Anterior cingulate cortex (tissue), 58 donors: ENCODE measurements around the gene CMTM6.
"Not testable (repeated sequence)": the region's sequence is repeated elsewhere in the genome, so short reads cannot be mapped to it uniquely, and the experiment has no call there.

Source experiments
- DNase-seq, 58 donors: peaks; one replicate each; lab custom pipeline; 2025; lab: John Stamatoyannopoulos, UW

The CMTM6 gene

DNA sequence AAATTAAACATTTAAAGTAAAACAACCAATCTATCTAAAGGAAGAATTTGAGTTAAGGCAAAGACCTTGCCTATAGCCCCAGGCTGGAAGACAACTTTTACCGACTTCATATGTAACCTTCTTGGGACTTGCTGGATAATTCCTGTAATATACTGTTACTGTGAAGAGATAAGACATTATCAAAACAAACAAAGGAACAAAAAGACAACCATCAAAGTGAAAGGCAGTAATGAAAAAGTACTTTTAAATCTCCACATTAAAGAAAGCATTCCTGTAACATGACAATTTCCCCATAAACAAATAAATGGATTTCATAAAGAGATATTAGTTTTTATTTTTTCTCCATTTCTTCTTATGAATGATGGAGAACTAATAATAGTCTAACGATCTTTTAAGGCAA lies 2.4 kb downstream of the CMTM6 start:
- no peak for DNase-seq

DNA sequence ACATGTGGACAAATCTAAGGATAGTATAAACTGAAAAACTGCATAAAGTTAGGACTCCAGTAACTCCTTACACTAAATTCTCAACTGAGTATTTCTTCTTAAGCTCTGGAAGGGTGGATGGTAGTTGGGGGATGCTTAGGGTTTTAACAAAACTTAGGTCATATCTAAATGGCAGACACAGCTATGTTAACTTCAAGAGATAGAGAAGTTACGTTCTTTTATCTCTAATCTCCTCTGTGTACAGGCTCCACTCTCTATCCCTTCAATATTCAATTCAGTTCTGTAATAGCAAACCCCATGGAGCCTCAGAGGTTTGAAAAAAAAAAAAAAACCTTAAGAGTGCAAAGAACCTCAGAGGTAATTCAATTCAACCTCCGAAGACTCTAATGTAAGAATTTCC lies 3.1 kb downstream of the CMTM6 start:
- no peak for DNase-seq

DNA sequence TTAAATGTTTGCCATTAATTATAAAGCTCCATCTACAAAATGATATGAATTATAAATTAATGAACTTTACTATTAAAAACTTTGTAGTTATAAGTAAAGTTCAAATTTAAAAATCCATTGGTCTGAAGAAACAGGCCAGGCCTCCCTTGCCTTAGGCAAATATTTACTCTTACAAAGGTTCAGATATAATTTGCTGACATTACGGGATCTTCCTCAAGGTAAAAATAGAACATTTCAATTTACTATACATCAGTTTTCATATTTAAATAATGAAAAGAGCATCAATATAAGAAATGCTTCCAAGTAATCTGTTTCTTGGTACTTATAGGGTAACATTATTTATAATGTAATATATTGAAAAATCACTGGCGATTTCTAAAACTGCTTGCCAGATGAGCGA lies 3.7 kb downstream of the CMTM6 start:
- no peak for DNase-seq

DNA sequence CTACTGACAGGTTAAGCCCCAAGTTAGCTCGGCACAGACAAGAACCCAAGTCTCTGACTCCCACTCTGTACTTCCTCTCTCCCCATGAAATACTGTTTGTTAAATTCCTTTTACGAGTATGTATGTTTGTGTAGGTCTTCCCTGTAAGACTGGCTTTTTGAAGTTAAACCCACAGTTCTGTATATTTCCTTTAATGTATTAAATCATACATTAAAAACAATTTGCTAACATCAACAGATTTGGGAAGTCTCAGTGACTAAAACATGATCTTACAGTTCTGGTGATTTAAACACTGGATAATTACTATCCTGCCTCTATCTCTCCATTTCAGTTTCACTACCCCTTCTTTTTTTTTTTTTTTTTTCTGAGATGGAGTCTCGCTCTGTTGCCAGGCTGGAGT lies 4.4 kb downstream of the CMTM6 start:
- no peak for DNase-seq

DNA sequence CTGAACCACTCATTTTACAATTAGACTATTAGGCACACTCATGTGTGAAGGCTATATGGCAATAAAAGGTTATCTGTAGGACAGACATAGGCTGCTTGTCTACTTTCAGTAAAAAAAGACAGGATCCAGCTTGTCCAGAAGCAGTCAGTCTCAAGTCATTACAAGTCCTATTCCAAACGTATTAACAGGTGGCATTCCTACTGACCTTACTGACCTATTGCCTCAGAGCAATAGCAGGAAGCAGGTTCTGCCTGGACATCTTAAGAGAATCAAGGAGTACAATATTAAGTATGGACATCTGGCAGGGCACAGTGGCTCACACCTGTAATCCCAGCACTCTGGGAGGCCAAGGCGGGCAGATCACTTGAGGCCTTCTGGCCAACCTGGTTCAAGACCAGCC lies 7.0 kb downstream of the CMTM6 start:
- no peak for DNase-seq

DNA sequence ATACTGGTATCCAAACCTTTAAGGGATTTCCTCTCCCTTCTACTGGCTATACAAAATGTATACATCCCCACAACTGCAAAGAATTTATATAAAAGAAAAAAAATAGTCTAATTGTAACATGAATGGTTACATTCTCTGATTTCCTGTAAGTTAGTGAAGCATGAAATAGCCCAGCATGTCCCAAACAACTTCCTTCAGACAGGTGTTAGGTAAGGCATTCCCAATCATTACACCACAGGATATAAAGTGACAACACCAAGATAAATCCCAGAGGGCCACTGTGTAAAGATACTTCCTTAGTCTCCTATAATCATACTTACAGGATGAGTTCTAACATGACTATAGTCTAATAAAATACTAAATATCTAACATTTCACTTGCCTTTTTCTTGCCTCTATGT lies 7.6 kb downstream of the CMTM6 start:
- DNase-seq, result no peak

DNA sequence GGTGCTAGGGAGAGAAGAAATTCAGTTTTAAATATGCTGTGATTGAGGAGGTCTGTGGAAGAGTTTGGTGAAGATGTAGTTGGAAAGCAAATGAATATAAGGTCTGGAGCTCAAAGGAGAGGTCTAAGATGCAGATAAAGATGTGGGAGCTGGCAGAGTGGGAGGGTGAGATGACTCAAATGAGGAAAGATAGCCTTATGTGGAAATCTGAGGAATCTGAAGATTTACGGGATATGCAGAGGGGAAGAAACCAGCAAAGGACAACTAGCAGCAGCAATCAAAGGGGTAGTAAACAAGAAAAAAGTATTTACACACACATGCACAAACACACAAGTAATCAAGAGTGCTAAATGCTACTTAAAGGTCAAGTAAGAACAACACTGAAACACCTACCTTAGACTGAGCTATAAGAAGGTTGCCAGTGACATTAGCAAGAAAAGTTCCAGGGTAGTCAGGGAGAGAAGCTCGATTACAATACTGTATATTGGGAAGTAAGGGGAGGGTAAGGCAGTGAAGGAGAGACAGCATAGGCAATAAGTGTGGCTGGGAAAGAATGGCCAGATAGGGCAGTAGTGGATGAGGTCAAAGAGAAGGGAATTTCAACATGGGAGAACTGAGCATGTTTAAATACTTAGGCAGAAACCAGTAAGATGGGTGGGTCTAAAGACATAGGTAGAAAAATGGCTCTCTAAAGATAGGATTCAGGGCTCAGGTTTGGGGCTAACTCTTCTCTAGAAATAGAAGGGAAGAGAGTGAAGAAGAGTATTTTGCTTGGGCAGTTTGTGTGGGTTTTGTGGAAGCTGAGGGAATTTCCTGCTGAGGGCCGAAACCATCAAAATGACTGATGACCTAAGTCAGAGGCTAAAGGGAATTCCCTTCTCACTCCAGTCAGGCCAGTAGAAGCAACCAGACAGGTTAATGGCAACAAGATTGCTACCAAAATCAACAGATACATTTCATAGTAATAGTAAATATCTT lies 8.9 kb downstream of the CMTM6 start:
- DNase-seq, result no peak

DNA sequence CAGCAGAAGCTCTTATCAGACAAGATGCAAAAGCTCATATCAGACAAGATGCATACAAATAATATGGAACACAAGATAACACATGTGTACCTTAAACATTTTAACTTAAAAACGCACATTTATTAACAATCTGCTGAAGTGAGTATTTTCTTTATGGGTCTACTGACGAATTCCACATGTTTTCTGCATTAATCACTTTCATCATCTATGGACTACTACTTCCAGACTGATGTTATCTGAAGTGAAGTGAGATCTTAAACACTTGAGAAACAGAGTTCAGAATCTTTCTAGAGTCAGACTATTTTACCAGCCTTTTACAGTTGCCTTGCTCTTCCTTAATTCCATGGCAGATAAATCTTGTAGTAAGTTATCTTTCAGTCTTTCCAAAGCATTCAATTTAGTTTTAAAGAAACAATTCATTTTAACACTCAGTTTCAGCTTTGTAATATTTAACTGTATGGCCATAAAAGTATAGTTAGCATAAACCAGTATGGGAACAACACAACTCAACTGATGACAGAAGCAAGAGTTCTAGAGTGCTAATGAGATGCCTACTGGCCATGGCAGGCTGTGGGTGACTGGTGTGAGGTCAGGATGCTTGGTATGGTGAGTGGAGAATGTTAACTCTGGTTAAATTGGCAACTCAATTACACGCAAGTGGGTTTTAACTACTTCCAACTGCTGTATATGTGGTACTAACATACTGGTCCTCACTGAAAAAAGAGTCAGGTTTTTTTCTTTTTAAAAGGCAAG lies 9.8 kb downstream of the CMTM6 start:
- DNase-seq, result no peak

DNA sequence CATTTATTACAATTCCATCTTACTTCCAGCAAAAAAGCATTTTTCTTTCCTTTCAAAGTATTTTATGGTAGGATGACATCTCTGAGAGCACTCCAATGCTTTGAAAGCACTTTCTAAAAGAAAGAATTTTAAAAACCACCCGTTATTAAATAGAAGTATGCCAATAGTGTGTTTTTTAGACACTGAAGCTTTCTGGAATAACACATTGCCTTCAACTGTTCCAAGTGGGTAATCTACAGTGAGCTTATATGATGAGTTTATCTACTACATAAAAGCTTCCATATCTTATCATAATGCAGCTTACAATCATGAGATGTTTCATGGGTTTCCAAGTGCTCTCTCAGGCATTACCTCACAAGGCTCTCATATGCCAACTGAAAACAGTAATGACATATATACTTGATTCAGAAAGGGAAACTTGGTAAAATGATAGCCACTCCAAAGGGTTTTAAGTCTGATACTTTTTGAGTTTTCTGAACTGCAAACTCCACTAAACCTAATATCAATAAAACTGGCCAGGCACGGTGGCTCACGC lies 14.1 kb downstream of the CMTM6 start:
- no peak for DNase-seq

DNA sequence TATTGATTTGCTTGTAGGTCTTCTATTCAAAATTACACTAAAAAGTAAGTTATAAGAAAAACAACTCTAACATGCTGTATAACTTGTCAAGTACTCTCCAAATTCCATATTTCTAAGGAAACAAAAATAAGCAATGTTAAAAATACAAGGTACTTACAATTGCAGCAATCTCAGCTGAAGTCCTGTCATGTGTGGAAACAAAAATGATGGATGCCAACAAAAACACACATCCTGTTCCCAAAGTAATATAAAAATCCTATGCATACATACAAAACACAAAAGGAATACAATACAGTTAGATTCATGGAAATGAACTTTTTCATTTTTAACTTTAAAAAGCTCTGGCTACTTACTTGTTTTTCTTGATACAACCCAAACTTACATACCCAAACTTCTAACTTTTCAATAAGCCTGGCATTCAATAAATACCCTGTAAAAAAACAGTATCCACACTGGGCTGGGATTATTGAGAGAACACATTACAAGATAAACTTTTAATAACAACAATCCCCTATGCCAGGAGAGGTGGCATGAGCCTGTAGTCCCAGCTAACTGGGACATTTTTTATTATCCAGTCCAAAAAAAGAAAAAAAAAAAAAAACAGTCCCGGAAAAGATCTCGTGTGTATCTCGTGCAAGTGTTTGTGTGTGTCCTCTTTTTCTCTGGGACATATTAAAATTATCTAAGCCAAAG lies 14.7 kb downstream of the CMTM6 start:
- no peak for DNase-seq

DNA sequence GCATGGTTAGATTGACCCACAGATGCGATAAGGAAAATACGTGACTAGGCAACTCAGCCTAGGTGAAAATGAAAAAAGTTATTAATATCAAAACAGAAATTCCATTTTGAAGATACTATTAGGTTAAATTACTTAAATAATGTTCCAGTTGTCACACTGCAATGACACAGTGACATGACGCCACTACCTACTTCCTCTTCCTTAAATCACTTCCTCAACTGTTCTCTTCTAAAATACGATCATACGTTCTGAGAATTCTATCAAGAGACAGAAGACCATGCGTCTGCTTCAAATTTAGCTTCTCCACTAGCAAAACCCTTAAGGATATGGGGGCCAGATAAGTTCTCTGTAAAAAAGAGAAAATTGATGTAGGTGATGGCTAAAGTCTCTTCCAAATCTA lies 18.2 kb downstream of the CMTM6 start:
- no peak for DNase-seq

DNA sequence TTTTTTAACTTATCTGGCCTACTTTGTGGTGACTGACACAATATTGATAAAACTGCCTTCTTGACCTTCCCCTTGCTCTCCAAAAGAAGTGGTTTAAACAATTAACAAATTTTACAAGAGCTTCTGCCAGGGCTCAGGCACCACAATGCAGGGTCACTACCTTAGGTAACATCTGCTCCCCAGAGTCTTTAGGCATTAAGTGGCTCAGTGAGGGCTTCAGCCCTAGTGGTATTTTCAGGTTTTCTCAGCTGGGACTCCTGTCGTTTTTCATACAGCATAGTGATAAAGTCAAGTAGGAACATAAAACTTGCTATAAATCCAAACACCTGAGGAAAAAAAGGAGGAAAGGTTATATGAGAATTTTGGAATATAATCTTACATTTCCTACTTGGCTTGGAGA lies 18.9 kb downstream of the CMTM6 start:
- no peak for DNase-seq

DNA sequence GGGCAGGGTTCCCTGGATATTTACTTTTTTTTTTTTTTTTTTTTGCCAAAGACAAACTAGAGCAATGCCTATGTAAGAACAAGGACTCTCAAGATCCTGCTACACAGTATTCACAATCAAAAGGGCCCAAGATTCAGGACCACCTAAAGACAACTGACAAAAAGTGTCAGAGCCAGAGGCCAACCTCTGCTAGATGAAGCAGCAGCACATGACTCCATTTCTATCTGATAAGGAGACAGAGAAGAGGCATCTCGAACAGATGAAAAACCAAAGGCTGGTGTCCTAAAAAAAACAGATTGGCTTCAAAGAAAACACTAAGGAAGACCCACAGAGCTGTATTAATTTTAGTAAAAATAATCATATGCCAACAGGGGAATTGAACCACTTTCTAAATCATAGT lies 20.0 kb downstream of the CMTM6 start:
- no peak for DNase-seq

DNA sequence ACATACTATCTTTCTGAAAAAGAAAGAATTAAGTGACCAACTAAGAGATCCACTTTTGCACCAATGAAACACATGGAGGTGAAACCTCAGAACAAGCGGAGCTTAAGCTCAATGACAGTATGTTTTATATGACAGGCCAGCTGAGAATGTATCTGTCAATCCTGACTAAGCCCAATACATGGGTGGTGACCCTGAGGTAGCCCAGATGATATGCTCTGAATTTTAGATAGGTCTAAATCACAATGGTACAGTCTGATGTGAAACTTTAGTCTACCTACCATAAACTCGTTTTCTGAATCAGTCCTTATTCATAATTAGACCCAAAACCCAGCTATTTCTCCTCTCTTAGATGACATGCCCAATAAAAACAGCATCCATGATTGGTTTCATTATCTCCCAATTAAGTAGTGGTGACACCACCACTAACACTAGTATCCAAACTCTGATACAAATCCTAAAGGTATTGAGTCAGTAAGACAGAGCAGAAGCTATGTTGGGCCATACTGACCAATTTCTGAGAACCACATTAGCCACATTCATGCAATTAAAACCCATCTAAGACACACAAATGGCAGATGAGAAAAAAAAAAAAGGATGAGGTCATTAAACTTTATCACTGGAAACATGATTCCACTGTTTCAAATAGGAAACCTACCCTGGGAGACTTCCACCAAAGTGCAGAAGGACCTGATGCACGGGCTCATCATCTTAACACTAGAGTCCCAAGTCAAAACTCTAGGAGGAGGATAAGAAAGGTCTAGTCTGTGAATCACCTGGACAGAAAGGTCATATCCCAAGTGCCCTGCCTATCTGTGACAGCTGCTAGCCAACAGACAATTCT lies 20.6 kb downstream of the CMTM6 start:
- DNase-seq, result no peak

DNA sequence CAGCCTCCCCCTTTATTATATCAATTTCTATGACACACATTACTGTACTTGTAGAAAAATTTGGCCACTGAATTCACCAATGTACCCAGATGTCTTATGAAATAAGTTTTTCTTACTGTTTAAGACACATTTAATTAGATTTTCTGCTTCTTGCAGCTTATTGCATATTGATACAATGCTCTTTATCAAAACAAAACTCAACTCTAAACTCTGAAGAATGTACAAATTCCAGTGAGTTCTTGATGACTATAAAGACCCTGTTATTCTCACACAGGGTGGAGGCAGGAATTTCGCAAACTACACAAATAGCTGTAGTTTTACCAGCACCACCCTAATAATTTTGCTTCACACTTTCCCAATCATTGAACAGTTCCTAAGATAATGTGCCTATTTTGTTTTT lies 22.0 kb downstream of the CMTM6 start:
- DNase-seq, result no peak

DNA sequence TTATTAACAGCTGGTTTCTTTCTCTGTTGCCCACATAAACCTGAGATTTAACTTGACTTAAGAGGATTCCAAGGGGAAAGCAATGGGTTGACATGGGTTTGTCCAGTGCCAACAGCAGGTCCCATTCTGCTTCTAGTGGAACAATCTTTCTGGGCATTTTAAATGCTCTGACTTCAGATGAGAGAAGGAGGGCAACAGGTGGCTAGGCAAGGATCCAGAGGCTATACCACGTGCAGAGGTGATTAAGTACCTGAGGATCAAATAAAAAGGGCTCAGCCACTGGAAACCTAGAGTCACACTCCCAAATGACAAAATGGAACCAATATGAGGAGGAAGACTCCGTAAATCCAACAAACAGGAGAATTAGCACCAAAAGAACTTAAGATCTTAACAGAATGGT lies 28.5 kb downstream of the CMTM6 start:
- DNase-seq, result no peak

DNA sequence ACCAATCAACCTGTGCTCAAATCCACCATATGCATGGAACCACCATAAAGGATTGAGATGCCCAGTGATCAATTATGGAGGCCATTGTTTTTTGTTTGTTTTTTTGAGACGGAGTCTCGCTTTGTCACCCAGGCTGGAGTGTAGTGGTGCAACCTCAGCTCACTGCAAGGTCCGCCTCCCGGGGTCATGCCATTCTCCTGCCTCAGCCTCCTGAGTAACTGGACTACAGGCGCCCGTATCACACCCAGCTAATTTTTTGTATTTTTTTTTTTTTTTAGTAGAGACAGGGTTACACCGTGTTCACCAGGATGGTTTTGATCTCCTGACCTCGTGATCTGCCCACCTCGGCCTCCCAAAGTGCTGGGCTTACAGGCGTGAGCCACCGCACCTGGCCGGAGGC lies 30.5 kb downstream of the CMTM6 start:
- DNase-seq, result not testable (repeated sequence)

DNA sequence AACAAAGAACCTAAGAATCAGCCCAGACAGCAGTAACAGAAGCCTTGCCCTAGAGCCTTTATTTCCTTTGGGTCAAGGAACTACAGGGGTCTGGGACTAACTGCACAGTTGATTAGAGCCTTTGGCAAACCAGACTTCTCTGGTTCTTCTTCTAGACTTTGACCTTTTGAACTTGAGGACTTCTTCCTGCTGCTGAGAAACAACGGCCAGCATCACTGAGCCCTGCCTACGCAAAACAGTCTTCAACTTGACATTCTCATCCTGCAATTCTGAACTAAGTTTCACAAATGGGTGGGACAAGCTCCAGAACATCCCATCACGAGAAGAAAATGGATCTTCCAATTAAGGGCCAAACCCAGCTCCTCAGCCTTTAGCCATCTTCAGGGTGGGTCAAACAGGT lies 31.4 kb downstream of the CMTM6 start:
- DNase-seq, result no peak

DNA sequence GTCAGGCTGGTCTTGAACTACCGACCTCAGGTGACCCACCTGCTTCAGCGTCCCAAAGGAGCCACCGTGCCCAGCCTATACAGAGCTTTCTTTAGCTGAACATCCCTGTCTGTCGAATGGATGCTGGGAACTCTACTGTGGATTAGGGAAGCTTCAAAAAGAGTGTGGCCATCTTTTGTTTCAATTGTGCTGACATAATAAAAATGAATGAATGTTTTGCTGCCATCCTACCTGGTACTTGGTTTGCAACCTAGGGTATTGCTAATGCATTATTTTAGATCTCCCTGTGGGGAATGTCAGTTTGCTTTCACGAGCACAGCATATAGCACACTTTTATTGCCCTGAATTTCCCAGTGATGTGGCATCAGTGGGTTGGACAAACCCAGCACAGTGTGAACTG lies 32.3 kb downstream of the CMTM6 start:
- DNase-seq, result no peak
